Gastrocnemius medialis (tissue), 4 donors: ENCODE measurements around the gene DYRK1A. TPM values are rescaled to one million over a fixed set of nuclear protein-coding genes. Genes with fewer than 3 reads are reported as not detected.

Experiments used
- ATAC-seq, 2 donors: fragments of 150-250 bp; one replicate each; pipeline ENCODE4 v1.9.1; 2016
- DNase-seq, 2 donors: peaks; one replicate each; pipeline ENCODE4 v3.0.0-alpha.2; 2019
- H3K27ac ChIP-seq, 4 donors: fragments of 200-600 bp; sonication (generic); 1 replicate in 1 of 4; 2 replicates in 3 of 4; pipeline ENCODE4 v1.5.1; 2016 to 2018; ENCODE audit warnings: mild to moderate bottlenecking in 2 of 4, moderate library complexity in 1 of 4
- H3K27me3 ChIP-seq, 3 donors: fragments of 200-600 bp; sonication (generic) in 2 of 3; 1 replicate in 1 of 3; 2 replicates in 2 of 3; pipeline versions ENCODE4 v1.5.1 to v1.6.0; 2016 to 2019; ENCODE audit warnings: mild to moderate bottlenecking in 1 of 3, moderate library complexity in 1 of 3
- H3K36me3 ChIP-seq, 2 donors: fragments of 200-600 bp; sonication (generic) in 1 of 2; one replicate each; pipeline ENCODE4 v1.5.1; 2017 to 2018
- H3K4me1 ChIP-seq, 2 donors: fragments of 200-600 bp; sonication (generic) in 1 of 2; one replicate each; pipeline ENCODE4 v1.5.1; 2016 to 2017; ENCODE audit warnings: mild to moderate bottlenecking in 2 of 2
- H3K4me3 ChIP-seq, 4 donors: fragments of 200-600 bp; sonication (generic) in 3 of 4; 1 replicate in 1 of 4; 2 replicates in 3 of 4; pipeline ENCODE4 v1.5.1; 2016 to 2019; ENCODE audit warnings: mild to moderate bottlenecking in 2 of 4
- H3K9me3 ChIP-seq, 3 donors: fragments of 200-600 bp; sonication (generic) in 2 of 3; 1 replicate in 1 of 3; 2 replicates in 2 of 3; pipeline ENCODE4 v1.5.1; 2016 to 2019
- POLR2A ChIP-seq, 2 donors: fragments of 450-650 bp; IDR thresholded peaks; one replicate each; pipeline ENCODE4 v1.6.1; 2017; ENCODE audit warnings: antibody characterized with exemption in 2 of 2, mild to moderate bottlenecking in 2 of 2, moderate library complexity in 2 of 2
- in situ Hi-C, 4 donors: fragments of 200-750 bp; cut with MboI; loops; one replicate each; pipeline versions ENCODE4 v1.15.0 to v1.8.0; 2017; ENCODE audit warnings: low sequenced_read_pairs in 4 of 4
- intact Hi-C: fragments of 100-400 bp; cut with DNase I; formaldehyde crosslinking; loops from one replicate; pipeline ENCODE4 v1.15.1; 2023; ENCODE audit warnings: low total_unique reads
- total RNA-seq, 4 donors: library from RNA; depleted of rRNA; stranded (reverse); fragments of >200 nt; gene quantifications; one replicate each; pipeline versions ENCODE4 v1.1.0 to v1.2.3, GENCODE V29; 2016
- TF ChIP-seq, protein P1 (sequence below), 5 experiments: fragments of 450-650 bp in 3 of 5; fragments of 200-600 bp in 2 of 5; sonication (generic) in 2 of 5; IDR thresholded peaks in 4 of 5; conservative IDR thresholded peaks in 1 of 5; 1 replicate in 4 of 5; 2 replicates in 1 of 5; pipeline ENCODE4 v1.5.1; 2016 to 2019; ENCODE audit warnings: antibody characterized with exemption in 5 of 5, mild to moderate bottlenecking in 3 of 5, moderate library complexity in 3 of 5

Gene DYRK1A
- total RNA-seq, 4 donors from 2014 or later, result 81.0 to 115 (median 95.3) TPM

- no peaks in the 10 kb centered on the region for H3K9me3 ChIP-seq
- H3K36me3 ChIP-seq, result no peaks in the 10 kb centered on the region
- H3K27me3 ChIP-seq, result no peaks in the 10 kb centered on the region
- peaks cover 76% of the 10 kb centered on the region in 2 donors for H3K4me1 ChIP-seq
- peak overlapping the region; percentile 79 to 83 (median 82) for H3K27ac ChIP-seq
- intact Hi-C loops, result loop anchor here (2.0 kb wide), 1 partner anchor 50 kb away; no protein-coding TSS in a partner anchor
- H3K4me3 ChIP-seq, result peak overlapping the region in 2 of 4 donors; percentile 1 to 3
- DNase-seq (peak; percentile 24 to 63), ATAC-seq (peak; percentile 59 to 84)
- in situ Hi-C loops, result no loop called here
- TF ChIP-seq, protein P1, sequence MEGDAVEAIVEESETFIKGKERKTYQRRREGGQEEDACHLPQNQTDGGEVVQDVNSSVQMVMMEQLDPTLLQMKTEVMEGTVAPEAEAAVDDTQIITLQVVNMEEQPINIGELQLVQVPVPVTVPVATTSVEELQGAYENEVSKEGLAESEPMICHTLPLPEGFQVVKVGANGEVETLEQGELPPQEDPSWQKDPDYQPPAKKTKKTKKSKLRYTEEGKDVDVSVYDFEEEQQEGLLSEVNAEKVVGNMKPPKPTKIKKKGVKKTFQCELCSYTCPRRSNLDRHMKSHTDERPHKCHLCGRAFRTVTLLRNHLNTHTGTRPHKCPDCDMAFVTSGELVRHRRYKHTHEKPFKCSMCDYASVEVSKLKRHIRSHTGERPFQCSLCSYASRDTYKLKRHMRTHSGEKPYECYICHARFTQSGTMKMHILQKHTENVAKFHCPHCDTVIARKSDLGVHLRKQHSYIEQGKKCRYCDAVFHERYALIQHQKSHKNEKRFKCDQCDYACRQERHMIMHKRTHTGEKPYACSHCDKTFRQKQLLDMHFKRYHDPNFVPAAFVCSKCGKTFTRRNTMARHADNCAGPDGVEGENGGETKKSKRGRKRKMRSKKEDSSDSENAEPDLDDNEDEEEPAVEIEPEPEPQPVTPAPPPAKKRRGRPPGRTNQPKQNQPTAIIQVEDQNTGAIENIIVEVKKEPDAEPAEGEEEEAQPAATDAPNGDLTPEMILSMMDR (IDR thresholded peaks at IDR 0.05 in 4 of 5, conservative IDR thresholded peaks at IDR 0.05 in 1 of 5), result no peak
- TF ChIP-seq POLR2A (IDR thresholded peaks at IDR 0.05), result no peak
Observed at GRCh38 chr21:37430184-37430821, 63.7 kb downstream of the DYRK1A start.

DNA sequence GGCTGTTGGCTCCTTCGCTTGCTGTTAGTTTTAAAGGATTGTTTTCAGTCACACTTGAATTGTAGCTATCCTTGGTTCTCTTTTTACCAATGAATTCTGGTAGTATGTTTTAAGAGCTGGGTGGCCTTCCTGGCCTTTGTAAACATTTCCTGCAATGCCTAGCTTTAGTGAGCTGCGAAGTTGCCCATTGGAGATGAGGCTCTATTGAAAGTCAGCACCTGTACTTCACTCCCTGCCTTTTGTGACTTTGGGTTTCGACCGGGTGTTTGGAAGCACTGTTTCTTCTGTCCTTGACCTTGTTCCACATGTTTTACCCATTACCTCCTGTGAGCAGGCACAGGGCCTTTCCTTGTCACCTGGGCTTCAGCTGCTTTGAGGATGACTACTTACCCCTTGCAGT is 64.7 kb downstream of the DYRK1A start:
- Histone ChIP-seq H3K9me3 (no peaks in the 10 kb centered on the region), H3K27ac (peak overlapping the region; percentile 79 to 83 (median 82)), H3K27me3 (no peaks in the 10 kb centered on the region), H3K4me1 (peaks cover 77 to 79% of the 10 kb centered on the region in 2 donors), H3K4me3 (peak overlapping the region in 1 of 4 donors; percentile 3), H3K36me3 (no peaks in the 10 kb centered on the region)
- ATAC-seq (no peak), DNase-seq (no peak)
- intact Hi-C loops, result loop anchor here (2.0 kb wide), 1 partner anchor 50 kb away; no protein-coding TSS in a partner anchor
- no peak for TF ChIP-seq POLR2A (IDR thresholded peaks at IDR 0.05)
- TF ChIP-seq, protein P1 (IDR thresholded peaks at IDR 0.05 in 4 of 5, conservative IDR thresholded peaks at IDR 0.05 in 1 of 5), result no peak
- in situ Hi-C loops, result no loop called here

DNA sequence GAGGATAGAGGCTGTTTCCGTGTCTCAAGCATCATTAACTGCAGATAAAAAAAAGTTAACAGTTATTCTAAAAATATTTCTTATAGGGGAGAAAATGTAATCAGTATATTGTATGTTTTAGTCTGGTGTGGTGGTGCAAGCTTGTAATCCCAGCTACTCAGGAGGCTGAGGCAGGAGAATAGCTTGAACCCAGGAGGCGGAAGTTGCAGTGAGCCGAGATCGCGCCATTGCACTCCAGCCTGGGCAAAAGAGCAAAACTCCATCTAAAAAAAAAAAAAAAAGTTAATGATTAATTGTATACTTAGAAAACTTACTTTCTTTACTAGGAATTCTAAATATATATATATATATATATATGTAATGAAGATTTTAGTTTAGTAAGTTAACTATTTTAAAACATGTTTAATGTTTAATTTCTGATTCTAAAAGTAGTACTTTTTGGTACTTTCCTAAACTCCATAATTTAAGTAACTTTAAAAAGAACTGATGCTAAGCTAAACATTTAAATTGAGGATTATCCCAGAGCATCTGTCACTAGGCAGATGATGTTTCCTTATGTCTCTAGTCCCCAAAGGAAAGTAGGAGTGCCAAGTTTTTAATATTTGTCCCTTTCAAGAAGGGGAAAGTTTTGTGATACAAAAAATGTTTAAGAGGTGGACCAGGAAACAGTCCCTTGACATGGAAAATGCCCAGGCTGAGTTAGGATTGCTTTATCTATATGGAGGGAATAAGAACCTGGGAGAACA is 66.3 kb downstream of the DYRK1A start:
- DNase-seq (no peak), ATAC-seq (no peak)
- intact Hi-C loops, result no loop called here
- in situ Hi-C loops, result no loop called here
- no peak for TF ChIP-seq POLR2A (IDR thresholded peaks at IDR 0.05)
- TF ChIP-seq, protein P1 (IDR thresholded peaks at IDR 0.05 in 4 of 5, conservative IDR thresholded peaks at IDR 0.05 in 1 of 5), result no peak
- Histone ChIP-seq H3K27ac (peak overlapping the region; percentile 79 to 83 (median 82)), H3K9me3 (no peaks in the 10 kb centered on the region), H3K27me3 (no peaks in the 10 kb centered on the region), H3K4me3 (no peak overlapping the region), H3K4me1 (peaks cover 92 to 95% of the 10 kb centered on the region in 2 donors), H3K36me3 (no peaks in the 10 kb centered on the region)

DNA sequence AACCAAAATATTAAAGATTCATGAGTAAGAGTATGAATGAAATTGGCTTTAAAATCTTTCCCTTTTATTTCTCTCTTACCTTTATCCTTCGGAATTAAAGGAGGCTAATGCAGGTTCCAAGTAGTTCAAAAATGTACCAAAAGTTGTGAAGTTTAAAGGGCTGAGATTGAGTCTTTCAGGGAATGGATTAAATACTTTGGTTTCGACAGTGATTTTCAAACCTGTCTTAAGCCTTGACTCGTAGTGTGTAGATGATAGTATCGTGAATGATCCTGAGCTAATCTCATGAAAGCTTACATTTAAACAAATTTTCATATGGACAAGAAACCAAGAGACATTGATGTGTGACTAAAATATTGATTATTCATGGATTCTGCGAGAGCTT is 66.9 kb downstream of the DYRK1A start:
- Histone ChIP-seq H3K9me3 (no peaks in the 10 kb centered on the region), H3K36me3 (no peaks in the 10 kb centered on the region), H3K27me3 (no peaks in the 10 kb centered on the region), H3K27ac (peak overlapping the region; percentile 79 to 83 (median 82)), H3K4me3 (no peak overlapping the region), H3K4me1 (peaks cover 92 to 97% of the 10 kb centered on the region in 2 donors)
- in situ Hi-C loops, result no loop called here
- ATAC-seq (no peak), DNase-seq (no peak)
- TF ChIP-seq, protein P1 (IDR thresholded peaks at IDR 0.05 in 4 of 5, conservative IDR thresholded peaks at IDR 0.05 in 1 of 5), result no peak
- TF ChIP-seq POLR2A (IDR thresholded peaks at IDR 0.05), result no peak
- intact Hi-C loops, result no loop called here
